ENCODE data around the gene FILIP1L.

GRCh38 chr3:100029689-100030088 lies 84.6 kb downstream of the FILIP1L start:
- TF ChIP-seq CTCF (conservative IDR thresholded peaks at IDR 0.05; ENCODE audit: low read depth, low read length) = no peak
- no peak for TF ChIP-seq POLR2A (IDR thresholded peaks at IDR 0.05; ENCODE audit: low read depth, low read length)
- TF ChIP-seq CEBPB (IDR thresholded peaks at IDR 0.05; ENCODE audit: low read depth, low read length) = no peak
- TF ChIP-seq USF2 (IDR thresholded peaks at IDR 0.05; ENCODE audit: low read depth, low read length) = no peak
- no peak for TF ChIP-seq RFX5 (IDR thresholded peaks at IDR 0.05; ENCODE audit: low read depth, low read length)
- TF ChIP-seq SMC3 (IDR thresholded peaks at IDR 0.05; ENCODE audit: low read depth, low read length) = no peak
- TF ChIP-seq MAFK (IDR thresholded peaks at IDR 0.05; ENCODE audit: low read depth, low read length) = no peak
- TF ChIP-seq MAZ (IDR thresholded peaks at IDR 0.05; ENCODE audit: borderline replicate concordance, low read depth, low read length) = no peak
- TF ChIP-seq BHLHE40 (IDR thresholded peaks at IDR 0.05; ENCODE audit: low read depth, low read length) = no peak
- no peak for TF ChIP-seq RAD21 (IDR thresholded peaks at IDR 0.05; ENCODE audit: low read length)
- no peak for TF ChIP-seq NFE2L2 (IDR thresholded peaks at IDR 0.05; ENCODE audit: low read depth, low read length)
- no peak for TF ChIP-seq ELK1 (IDR thresholded peaks at IDR 0.05; ENCODE audit: borderline replicate concordance, low read depth, low read length)

Measured in IMR-90 (cell line).